Nephron progenitor cell (in vitro differentiated cells): ENCODE measurements around the gene RCBTB1.
A peak's percentile ranks its signal among the peaks of the same experiment; 100 is the strongest.

Experiments used
- DNase-seq: peaks from one replicate; pipeline ENCODE4 v3.0.0; 2021
- H3K27ac Mint-ChIP-seq: 2 replicates; pipeline ENCODE4 v1.8.0; 2021; ENCODE audit warnings: mild to moderate bottlenecking, moderate library complexity, mixed read lengths
- H3K27me3 Mint-ChIP-seq: 2 replicates; pipeline ENCODE4 v1.8.0; 2021; ENCODE audit warnings: mild to moderate bottlenecking, low read depth, mixed read lengths; ENCODE audit not compliant: poor library complexity
- H3K36me3 Mint-ChIP-seq: 2 replicates; pipeline ENCODE4 v1.8.0; 2021; ENCODE audit warnings: low read depth, mixed read lengths
- H3K4me1 Mint-ChIP-seq: 2 replicates; pipeline ENCODE4 v1.8.0; 2021; ENCODE audit warnings: mixed read lengths
- H3K4me3 Mint-ChIP-seq: 2 replicates; pipeline ENCODE4 v1.8.0; 2021; ENCODE audit warnings: mild to moderate bottlenecking, moderate library complexity, mixed read lengths
- H3K9me3 Mint-ChIP-seq: 2 replicates; pipeline ENCODE4 v1.8.0; 2021; ENCODE audit warnings: mild to moderate bottlenecking, moderate library complexity, mixed read lengths
- TF ChIP-seq, protein P1 (sequence below): fragments of 200-600 bp; sonication (generic); IDR thresholded peaks from 2 replicates; pipeline ENCODE4 v1.5.0; 2021; ENCODE audit warnings: antibody characterized with exemption

RCBTB1 gene

DNA sequence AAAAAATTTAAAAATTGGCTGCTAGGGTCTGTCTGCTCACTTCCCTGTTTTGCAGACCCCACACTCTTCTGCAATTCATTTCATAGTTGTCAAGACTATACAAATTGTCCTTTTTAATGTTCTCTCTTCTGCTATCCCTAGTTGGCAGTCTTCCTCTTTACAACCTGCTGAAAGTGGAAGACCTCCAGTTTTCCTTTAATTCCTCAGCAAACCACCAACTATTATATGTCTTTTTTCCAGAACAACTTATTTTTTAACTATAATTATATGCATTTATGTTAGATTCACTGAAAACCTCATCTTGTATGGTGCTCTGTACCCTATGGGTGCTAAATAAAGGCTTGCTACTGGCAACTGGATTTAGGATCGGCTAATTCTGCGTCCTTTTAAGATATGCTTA lies 90.7 kb downstream of the RCBTB1 start:
- H3K4me3 Mint-ChIP-seq: peak overlapping the region; percentile 88
- TF ChIP-seq, protein P1, sequence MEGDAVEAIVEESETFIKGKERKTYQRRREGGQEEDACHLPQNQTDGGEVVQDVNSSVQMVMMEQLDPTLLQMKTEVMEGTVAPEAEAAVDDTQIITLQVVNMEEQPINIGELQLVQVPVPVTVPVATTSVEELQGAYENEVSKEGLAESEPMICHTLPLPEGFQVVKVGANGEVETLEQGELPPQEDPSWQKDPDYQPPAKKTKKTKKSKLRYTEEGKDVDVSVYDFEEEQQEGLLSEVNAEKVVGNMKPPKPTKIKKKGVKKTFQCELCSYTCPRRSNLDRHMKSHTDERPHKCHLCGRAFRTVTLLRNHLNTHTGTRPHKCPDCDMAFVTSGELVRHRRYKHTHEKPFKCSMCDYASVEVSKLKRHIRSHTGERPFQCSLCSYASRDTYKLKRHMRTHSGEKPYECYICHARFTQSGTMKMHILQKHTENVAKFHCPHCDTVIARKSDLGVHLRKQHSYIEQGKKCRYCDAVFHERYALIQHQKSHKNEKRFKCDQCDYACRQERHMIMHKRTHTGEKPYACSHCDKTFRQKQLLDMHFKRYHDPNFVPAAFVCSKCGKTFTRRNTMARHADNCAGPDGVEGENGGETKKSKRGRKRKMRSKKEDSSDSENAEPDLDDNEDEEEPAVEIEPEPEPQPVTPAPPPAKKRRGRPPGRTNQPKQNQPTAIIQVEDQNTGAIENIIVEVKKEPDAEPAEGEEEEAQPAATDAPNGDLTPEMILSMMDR: no peak
- DNase-seq: no peak
- H3K27me3 Mint-ChIP-seq: peaks cover 6% of the 10 kb centered on the region
- peaks cover 7% of the 10 kb centered on the region for H3K4me1 Mint-ChIP-seq
- H3K27ac Mint-ChIP-seq: no peak overlapping the region
- peaks cover 8% of the 10 kb centered on the region for H3K36me3 Mint-ChIP-seq
- H3K9me3 Mint-ChIP-seq: no peaks in the 10 kb centered on the region

DNA sequence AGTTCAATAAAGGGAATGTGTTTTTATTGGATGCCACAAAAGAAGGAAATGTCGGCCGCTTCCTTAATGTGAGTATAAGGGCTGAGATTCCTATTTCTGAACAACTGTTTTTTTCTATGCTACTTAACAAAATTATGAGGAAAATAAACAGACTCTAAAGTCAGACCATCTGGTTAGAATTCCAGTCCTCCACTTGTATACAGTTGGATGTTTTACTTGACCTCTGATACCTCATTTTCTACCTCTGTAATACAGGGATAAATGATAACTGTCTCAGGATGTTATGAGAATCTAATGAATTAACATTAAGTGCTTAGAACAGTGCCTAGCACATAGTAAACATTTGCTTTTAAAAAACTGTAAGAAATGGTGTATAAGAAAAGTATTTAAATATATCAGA lies 96.8 kb downstream of the RCBTB1 start:
- H3K36me3 Mint-ChIP-seq: peaks cover 17% of the 10 kb centered on the region
- no peak for DNase-seq
- H3K4me3 Mint-ChIP-seq: no peak overlapping the region
- no peaks in the 10 kb centered on the region for H3K9me3 Mint-ChIP-seq
- no peaks in the 10 kb centered on the region for H3K4me1 Mint-ChIP-seq
- peaks cover 6% of the 10 kb centered on the region for H3K27me3 Mint-ChIP-seq
- TF ChIP-seq, protein P1: no peak
- no peak overlapping the region for H3K27ac Mint-ChIP-seq
